Measurements from ENCODE around the gene PPT2.
"Not testable (repeated sequence)": the region's sequence is repeated elsewhere in the genome, so short reads cannot be mapped to it uniquely, and the experiment has no call there.

Gene PPT2

GRCh38 chr6:32176476-32177182 is 22.7 kb downstream of the PPT2 start:
- DNase-seq (ENCODE audit: low read depth in 2 of 2): no peak

DNA sequence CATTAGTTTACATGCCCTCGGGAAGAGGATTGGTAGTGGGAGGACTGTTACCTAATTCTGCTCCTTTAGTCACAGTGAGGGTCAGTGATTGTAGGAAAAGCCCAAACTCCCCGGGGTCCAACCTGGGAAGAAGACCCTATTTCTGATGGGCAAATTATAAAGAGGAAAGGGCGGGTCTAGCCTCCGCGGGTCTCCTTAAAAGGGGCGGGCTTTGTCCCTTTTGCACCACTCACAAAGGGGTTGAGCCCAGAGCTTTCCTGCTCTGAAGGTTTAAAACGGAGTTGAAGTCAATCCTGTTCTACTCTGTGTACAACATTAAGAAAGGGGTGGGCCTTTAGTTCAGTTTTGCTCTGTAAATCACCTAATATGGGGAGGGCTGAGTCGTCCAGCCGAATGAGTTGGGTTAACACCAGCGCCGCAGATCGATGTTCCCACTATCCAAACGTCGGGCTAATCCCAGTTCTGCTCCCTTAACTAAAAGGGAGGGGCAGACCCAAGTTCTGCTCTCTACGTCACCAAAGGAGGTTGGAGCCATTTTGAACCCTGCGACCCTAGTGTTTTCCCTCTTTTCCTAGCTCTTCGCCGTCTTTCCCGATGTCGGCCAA is 23.3 kb downstream of the PPT2 start:
- no peak for DNase-seq (ENCODE audit: low read depth in 2 of 2)

GRCh38 chr6:32177788-32178546 is 24.0 kb downstream of the PPT2 start, which contains the start of gene RNF5:
TSS of gene RNF5 (plus strand) at chr6:32178405. CDS start at chr6:32178512, 107 bp downstream.
- peak; percentile 80 to 86 for DNase-seq (ENCODE audit: low read depth in 2 of 2)

DNA sequence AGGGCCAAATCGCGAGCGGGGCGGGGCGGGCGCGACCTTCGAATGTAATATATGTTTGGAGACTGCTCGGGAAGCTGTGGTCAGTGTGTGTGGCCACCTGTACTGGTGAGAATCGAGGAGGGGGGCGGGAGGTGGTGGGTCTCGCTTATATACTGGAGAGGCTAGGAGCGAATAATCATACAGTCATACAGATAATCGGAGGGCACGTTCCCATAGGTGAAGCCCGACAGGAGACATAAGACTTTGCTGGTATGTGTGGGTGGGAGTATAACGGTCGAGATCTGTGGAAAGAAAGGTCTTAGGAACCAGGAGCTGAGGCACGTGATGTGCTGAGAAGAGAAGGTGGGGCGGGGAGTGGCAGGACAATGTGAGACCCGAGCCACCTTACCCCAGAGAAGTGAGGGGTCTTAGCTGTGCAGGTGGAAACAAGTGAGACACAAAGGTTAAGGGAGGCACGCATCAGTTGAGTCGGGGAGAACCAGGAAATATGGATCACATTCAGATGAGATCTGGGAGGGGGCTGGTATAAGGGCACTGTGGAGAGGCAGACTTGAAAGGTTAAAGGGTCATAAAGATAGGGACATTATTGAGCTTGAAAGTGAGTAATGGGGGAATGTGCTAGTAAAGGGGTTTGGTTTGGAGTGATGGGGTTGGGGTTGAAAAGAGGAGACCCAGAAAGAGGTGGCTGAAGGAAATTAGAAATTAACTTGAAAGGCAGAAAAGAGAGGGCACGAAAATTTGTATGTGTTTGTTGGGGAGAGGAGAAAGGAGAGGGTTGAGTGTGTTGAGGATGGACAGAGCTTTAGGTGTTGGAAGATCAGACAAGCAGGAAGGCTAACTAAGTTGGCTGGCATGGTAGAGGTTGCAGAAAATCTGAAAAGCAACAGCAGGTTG is 24.9 kb downstream of the PPT2 start:
- no peak for DNase-seq (ENCODE audit: low read depth in 2 of 2)

DNA sequence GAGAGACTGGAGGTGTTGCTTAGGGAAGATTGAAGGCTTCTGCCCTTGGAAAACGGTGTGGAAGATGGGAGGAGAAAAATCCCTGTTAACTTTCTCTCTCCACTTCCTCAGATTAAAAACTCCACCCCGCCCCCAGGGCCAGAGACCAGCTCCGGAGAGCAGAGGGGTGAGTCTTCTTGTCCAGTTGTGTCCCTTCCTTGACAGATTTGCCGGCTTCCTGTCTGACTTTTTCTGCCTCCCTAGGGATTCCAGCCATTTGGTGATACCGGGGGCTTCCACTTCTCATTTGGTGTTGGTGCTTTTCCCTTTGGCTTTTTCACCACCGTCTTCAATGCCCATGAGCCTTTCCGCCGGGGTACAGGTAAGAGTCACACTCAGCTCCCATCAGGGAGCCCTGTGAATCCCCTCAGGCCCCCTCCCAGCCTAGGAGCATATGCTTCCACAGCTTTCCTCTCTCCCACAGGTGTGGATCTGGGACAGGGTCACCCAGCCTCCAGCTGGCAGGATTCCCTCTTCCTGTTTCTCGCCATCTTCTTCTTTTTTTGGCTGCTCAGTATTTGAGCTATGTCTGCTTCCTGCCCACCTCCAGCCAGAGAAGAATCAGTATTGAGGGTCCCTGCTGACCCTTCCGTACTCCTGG is 25.9 kb downstream of the PPT2 start:
- DNase-seq (ENCODE audit: low read depth in 2 of 2): no peak

DNA sequence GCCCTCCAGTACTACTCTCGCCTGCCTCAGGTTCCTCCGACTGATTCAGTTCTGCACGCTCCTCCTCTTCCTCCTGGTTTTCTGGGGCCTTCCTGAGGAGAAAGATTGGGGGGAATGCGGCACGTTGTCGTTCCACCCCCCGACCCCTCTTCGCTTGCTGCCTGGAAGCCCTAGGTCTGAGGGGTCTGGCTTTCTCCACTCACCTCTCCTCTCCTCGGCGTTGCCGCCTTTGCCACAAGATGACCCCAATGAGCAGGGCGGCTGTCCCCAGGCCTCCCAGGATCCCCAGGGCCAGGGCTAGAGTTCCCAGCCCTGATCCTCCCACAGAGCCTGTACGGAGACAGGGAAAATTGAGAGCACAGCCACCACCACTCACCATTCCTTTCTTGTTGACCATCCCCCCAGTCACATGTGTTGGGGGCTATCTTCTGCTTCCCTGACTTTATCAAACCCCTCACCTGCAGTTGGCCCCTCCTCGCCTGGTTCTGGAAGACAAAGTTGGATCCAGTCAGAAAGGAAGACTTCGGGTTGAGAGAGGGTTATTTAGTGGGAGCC is 27.3 kb downstream of the PPT2 start:
- no peak for DNase-seq (ENCODE audit: low read depth in 2 of 2)

DNA sequence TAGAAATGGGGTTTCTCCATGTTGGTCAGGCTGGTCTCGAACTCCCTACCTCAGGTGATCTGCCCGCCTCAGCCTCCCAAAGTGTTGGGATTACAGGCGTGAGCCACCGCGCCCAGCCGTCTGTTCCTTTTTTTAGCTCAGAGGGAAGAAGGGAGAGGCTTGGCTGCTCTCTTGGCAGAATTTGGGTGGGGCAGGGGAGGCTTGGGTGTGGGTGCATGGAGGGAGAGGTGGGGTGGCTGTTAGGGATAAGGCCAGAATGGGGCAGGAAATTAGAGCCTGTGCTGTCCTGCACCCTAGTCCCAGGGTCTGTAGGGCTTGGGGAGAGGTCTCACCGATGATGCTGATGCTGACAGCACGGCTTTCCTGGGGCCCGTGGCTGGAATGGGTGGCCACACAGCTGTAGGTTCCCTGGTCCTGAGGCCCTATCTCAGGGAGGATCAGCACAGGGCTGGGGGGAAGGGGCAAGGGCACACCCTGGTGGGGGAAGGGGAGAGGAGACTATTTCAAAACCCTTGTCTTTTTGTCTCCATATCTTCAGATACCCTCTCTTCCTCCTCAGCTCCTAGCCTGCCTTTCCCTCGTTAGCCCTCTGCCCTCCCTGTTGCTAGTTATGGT is 28.1 kb downstream of the PPT2 start:
- no peak for DNase-seq (ENCODE audit: low read depth in 2 of 2)

DNA sequence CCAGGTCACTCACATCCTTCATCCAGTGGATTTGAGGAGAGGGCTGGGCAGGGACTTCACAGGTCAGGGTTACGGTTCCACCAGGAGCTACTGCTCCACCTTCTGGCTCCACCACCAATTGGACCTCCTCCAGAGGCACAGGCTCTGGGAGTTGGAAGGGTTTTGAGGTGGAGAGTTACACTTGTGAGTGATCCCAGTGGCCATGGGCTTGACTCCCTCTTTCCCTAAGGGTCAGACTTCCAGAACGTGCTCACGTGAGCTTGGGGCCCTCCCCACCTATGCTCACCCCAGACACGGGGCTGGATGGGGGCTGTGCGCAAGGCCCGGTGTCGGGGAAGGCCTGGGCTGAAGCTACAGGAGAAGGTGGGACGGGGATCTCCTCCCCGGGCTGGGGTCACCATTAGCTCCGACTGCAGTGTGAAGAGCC is 28.6 kb downstream of the PPT2 start:
- DNase-seq (ENCODE audit: low read depth in 2 of 2): no peak

DNA sequence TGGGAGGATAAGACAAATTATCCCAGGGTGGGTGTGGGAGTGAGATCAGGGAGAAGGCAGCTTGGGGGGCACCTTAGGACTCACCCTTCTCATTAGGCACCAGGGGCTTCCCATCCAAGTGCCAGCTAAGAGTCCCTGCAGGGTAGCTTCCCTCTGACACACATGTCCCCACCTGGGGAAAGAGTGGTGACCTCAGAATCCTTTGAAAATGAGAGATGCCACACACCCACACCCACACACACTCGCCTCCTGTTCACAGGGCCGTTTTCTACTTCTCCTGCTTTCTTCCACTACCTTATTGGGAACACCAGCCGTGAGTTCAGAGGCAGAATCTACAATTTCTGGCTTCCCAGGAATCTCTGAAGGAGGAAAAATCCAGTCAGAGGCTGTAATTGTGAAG is 29.1 kb downstream of the PPT2 start:
- DNase-seq (ENCODE audit: low read depth in 2 of 2): no peak

DNA sequence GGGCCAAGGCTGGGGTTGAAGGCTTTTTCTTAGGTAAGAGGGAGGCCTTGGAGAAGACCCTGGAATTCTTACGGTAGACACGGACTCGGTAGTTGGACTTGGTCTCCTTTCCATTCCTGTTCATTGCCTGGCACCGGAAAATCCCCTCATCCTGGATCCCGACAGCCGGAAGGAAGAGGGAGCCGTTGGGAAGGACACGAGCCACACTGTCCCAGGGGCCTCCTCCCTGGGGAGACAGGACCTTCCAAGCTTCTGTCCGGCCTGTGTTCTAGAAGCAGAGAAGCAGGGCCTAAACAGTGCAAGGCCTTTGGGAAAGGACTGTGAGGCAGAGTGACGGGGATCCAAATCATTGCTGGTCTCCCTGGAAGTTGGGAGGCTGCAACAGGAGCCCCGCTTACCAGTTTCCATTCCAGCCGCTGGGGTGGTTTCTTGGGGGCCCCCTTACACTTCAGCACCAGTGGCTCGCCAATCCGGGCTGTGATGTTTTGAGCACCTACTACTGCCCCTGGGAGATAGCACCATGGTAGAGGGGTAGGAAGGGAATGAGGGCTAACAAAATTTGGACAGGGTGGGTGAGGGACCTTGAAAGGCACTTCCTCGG is 29.6 kb downstream of the PPT2 start:
- no peak for DNase-seq (ENCODE audit: low read depth in 2 of 2)

DNA sequence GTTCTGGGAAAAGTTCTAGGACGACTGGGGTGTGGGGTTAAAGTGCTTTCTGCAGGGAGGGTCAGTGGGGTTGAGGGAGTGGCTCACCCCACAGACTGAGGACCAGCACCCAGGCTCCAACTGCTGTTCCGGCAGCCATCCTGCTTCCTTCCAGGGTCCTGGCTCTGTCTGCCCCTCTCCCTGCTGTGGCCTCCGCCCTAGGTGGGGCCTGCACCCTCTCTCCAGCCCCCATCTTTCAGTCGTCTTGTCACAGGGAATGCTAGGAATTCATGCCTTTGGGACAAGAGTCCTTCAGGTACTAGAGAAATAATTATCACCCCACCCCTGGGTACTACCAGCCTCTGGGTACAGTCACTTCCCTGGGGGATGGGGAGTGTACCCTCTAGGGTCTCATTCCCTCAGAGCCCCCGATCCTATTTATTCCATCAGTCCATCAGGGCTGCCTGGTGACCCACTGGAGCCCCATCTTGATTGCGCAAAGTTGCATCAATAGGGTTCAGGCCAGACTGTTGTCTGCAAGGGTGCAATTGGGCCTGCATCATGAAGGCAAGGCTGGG is 30.2 kb downstream of the PPT2 start, which contains the start of gene AGER:
AGER (minus strand) TSS at position 170 of the 557 bp plus-strand sequence; CDS start at position 139, 31 bp downstream.
- DNase-seq (ENCODE audit: low read depth in 2 of 2): no peak

DNA sequence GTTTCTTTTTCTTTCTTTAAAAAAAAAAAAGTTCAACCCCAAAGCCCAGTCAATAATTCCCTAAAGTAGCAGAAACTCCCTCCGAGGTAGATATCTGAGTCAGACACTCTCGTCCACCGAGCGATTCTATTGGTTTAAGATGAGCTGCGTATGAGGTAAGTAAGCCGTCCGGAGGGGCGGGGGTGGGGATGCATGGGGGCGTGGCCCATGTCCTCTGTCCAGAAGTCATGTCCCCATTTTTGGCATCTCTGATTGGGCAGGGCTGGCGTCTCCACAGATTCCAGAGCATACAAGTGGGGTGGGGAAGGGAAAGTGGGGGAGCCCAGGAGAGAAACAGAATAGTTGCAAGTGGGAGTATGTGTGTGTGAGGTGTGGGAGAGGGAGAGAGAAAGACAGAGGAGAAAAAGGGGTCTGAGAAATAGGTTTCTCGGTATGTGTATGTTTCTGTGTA is 31.8 kb downstream of the PPT2 start:
- peak in 1 of 2 donors; percentile 37 for DNase-seq (ENCODE audit: low read depth in 2 of 2)

DNA sequence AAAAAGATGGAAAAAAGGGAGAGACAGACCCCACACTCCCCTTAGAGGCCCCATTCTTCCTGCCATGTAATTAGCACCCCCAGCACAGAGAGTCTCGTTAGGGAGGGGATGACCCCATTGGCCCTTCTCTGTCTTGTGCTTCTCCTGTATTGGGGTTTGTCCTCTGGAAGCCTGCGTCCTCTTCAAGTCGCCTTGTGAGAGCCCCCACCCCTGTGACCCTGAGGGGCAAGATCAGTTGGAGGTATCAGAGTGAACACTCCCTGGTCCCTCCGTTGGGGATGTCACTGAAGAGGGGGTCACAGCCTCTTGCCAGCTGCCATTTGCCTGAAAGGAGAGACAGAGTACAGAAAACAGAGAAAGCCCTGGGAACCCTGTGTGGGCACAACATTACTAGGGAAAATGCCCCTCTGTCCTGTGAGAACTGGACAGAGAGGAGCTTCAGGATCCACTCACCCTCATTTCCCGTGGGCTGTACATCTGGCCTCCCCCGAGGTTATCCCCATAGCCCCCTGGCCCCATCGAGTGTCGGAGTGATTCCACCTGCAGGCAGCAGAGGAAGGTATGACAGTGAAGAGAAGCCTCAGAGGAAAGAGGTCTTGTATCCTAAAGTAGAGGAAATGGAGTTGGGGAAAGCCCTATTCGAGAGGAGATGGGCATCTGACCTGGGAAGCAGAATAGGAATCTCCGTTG is 32.4 kb downstream of the PPT2 start:
- DNase-seq (ENCODE audit: low read depth in 2 of 2): not testable (repeated sequence)

DNA sequence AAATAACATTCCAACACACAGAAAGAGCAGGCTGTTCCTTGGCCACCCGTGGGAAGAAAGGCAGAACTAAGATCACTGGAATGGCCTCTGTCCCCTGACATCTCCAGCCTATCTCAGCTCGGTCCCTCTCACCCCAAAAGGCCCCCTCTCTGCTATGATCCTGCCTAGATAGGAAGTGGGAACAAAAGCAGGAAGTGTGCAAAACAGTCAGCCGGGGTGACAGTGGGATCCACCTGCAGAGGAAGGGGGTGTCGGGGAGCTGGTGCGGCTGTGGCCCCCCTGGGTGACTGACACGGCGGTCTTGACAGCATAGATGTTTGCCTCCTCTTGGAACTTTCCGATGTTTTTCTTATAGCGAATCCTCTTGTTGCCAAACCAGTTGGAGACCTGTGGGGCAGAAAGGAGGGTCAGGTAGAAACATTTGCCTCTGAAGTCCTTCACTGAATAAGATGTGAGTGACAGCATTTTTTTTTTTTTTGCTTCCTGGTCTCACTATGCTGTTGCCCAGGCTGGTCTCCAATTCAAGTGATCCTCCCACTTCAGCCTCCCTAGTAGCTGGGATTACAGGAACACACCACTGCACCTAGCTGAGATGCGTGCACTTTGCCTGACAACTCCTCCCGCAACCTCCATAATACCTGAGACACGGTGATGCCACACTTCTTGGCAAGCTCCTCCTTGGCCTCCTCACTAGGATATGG is 33.2 kb downstream of the PPT2 start:
- DNase-seq (ENCODE audit: low read depth in 2 of 2): no peak

DNA sequence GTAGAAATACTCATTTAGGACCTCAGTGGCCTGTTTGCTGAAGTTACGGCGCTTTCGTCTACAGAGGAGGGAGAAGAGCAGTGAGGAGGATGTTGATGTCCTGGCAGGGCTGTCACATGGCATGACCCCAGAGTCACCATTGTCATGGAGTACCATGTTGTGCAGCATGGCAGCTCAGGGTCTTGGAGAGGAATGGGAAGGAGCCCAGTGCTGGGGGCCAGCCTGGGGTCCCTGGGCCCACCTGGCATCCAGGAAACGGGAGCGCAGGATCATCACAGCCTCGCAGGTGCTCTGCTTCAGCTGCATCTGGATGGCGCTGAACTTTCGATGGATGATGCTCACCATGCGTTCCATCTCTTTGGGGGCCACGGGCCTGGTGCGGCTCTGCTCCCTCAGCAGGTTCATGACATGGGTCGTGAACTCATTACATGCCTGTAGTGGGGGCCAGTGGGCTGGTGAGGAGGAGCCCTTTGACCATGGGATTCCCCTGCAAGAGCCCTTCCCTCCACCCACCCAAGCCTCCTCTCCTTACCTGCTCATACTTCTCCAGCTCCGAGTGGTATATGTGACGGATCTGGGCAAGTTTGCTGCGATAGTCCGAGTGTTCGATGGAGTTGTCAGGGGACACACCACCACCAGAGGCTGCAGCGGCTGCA is 33.9 kb downstream of the PPT2 start:
- not testable (repeated sequence) for DNase-seq (ENCODE audit: low read depth in 2 of 2)

GRCh38 chr6:32188381-32189068 is 34.6 kb downstream of the PPT2 start:
- no peak for DNase-seq (ENCODE audit: low read depth in 2 of 2)

GRCh38 chr6:32189069-32189741 is 35.3 kb downstream of the PPT2 start:
- no peak for DNase-seq (ENCODE audit: low read depth in 2 of 2)

All from stimulated activated CD8-positive, alpha-beta memory T cell treated with anti-CD3 and anti-CD28 coated beads, Interleukin-2, amount 100 ng/mL, for 1 hour (primary cell).